HG02610 (cell line): Measurements from ENCODE around the gene CENATAC.
"Not testable (repeated sequence)": the region's sequence is repeated elsewhere in the genome, so short reads cannot be mapped to it uniquely, and the experiment has no call there.

Source experiments
- ATAC-seq: cut with Tn5 transposase; IDR thresholded peaks from one replicate; pipeline ENCODE4 v1.9.1; 2021; ENCODE audit warnings: mild to moderate bottlenecking, moderate library complexity; ENCODE audit not compliant: unreplicated experiment

The CENATAC gene

GRCh38 chr11:118997627-118998387 lies at the start of gene CENATAC:
TSS of gene CENATAC (plus strand) at chr11:118998138. CDS start at chr11:118998198, 60 bp downstream.
- peak; percentile 87 for ATAC-seq

- ATAC-seq = no peak
These were observed 44.7 kb upstream of the CENATAC start for GRCh38 chr11:118953265-118953664.

GRCh38 chr11:118953976-118954375 lies 44.0 kb upstream of the CENATAC start:
- ATAC-seq = not testable (repeated sequence)

GRCh38 chr11:118956094-118956846 lies 41.7 kb upstream of the CENATAC start, which contains the start of gene UPK2:
TSS of gene UPK2 (plus strand) at chr11:118956298. CDS start at chr11:118956351, 53 bp downstream.
- peak; percentile 56 for ATAC-seq

- ATAC-seq = no peak
These were observed 41.0 kb upstream of the CENATAC start for GRCh38 chr11:118956847-118957469.

GRCh38 chr11:118957549-118957948 lies 40.4 kb upstream of the CENATAC start:
- ATAC-seq = no peak

GRCh38 chr11:118957968-118958367 lies 40.0 kb upstream of the CENATAC start:
- no peak for ATAC-seq

- ATAC-seq = no peak
These were observed 39.4 kb upstream of the CENATAC start for GRCh38 chr11:118958577-118958976.

GRCh38 chr11:118961189-118961588 lies 36.7 kb upstream of the CENATAC start:
- ATAC-seq = no peak

- no peak for ATAC-seq
These were observed 36.3 kb upstream of the CENATAC start for GRCh38 chr11:118961591-118961990.

- not testable (repeated sequence) for ATAC-seq
These were observed 28.4 kb upstream of the CENATAC start for GRCh38 chr11:118969508-118969907.

GRCh38 chr11:118971646-118972045 lies 26.3 kb upstream of the CENATAC start, which contains the start of gene FOXR1:
TSS of gene FOXR1 (plus strand) at chr11:118971761. CDS start at chr11:118971932, 171 bp downstream.
- ATAC-seq = no peak

- ATAC-seq = no peak
These were observed 24.0 kb upstream of the CENATAC start for GRCh38 chr11:118973985-118974384.

- ATAC-seq = no peak
These were observed 21.9 kb upstream of the CENATAC start for GRCh38 chr11:118975771-118976709.

- ATAC-seq = no peak
These were observed 18.5 kb upstream of the CENATAC start for GRCh38 chr11:118979434-118979833.

- ATAC-seq = no peak
These were observed 17.6 kb upstream of the CENATAC start for GRCh38 chr11:118980191-118980881.

GRCh38 chr11:118984337-118984736 lies 13.6 kb upstream of the CENATAC start:
- not testable (repeated sequence) for ATAC-seq

- no peak for ATAC-seq
These were observed 13.1 kb upstream of the CENATAC start for GRCh38 chr11:118984825-118985224.

- no peak for ATAC-seq
These were observed 9.7 kb upstream of the CENATAC start for GRCh38 chr11:118988280-118988679.
